Fibroblast of the aortic adventitia (primary cell): ENCODE results near the gene TEKTIP1. TPM values are rescaled to one million over a fixed set of nuclear protein-coding genes. Genes with fewer than 3 reads are reported as not detected.

Experiments
- DNase-seq: peaks from one replicate; pipeline ENCODE4 v3.0.0-alpha.2; 2010; ENCODE audit warnings: low read depth
- H3K4me3 ChIP-seq: 2 replicates; pipeline ENCODE4 v1.5.1; 2011; ENCODE audit warnings: low read depth, mild to moderate bottlenecking, control low read depth, low read length, moderate library complexity
- CTCF ChIP-seq: IDR thresholded peaks from 2 replicates; pipeline ENCODE4 v1.5.1; 2011; ENCODE audit warnings: mild to moderate bottlenecking, low read length, control low read depth, inconsistent platforms; ENCODE audit not compliant: insufficient read depth
- total RNA-seq: library from RNA; depleted of rRNA; stranded (reverse); fragments of >200 nt; gene quantifications from 2 replicates; pipeline ENCODE4 v1.2.3, GENCODE V29; 2012; ENCODE audit warnings: low replicate concordance

TEKTIP1 gene
- total RNA-seq, 1 donor, result not detected

- DNase-seq, result no peak
- peak; percentile 72 for TF ChIP-seq CTCF
- H3K4me3 ChIP-seq, result no peak overlapping the region
Measured at GRCh38 chr19:3547301-3547731, 8.3 kb downstream of the TEKTIP1 start.

- DNase-seq, result no peak
- H3K4me3 ChIP-seq, result no peak overlapping the region
- TF ChIP-seq CTCF, result no peak
Measured at GRCh38 chr19:3547767-3548282, 8.9 kb downstream of the TEKTIP1 start.

- H3K4me3 ChIP-seq, result no peak overlapping the region
- no peak for TF ChIP-seq CTCF
- no peak for DNase-seq
Measured at GRCh38 chr19:3548606-3549005, 9.6 kb downstream of the TEKTIP1 start.

GRCh38 chr19:3549816-3550215 is 10.8 kb downstream of the TEKTIP1 start:
- DNase-seq, result no peak
- TF ChIP-seq CTCF, result no peak
- no peak overlapping the region for H3K4me3 ChIP-seq

GRCh38 chr19:3550947-3551791 is 12.2 kb downstream of the TEKTIP1 start:
- H3K4me3 ChIP-seq, result no peak overlapping the region
- no peak for DNase-seq
- TF ChIP-seq CTCF, result no peak

- DNase-seq, result no peak
- no peak for TF ChIP-seq CTCF
- H3K4me3 ChIP-seq, result no peak overlapping the region
Measured at GRCh38 chr19:3551792-3552095, 12.8 kb downstream of the TEKTIP1 start.
